Measurements from ENCODE around the gene HTR3B. TPM values are rescaled to one million over a fixed set of nuclear protein-coding genes. Genes with fewer than 3 reads are reported as not detected.

Gene HTR3B
- total RNA-seq, 1 experiment from 2014 or later = not detected

- Mint-ChIP-seq H3K4me3 (peak overlapping the region; percentile 86 to 89), H3K27ac (peak overlapping the region in 2 of 3 experiments; percentile 3 to 85; a peak in 2 of 7 replicates), H3K27me3 (ENCODE audit: low read depth) (no peaks in the 10 kb centered on the region), H3K4me1 (peaks cover 51 to 57% of the 10 kb centered on the region in 2 experiments), H3K9me3 (no peaks in the 10 kb centered on the region), H3K36me3 (ENCODE audit: insufficient read depth in 1 of 3, low read depth in 3 of 3) (peaks cover 16 to 41% (median 31%) of the 10 kb centered on the region in 3 experiments)
- no peak overlapping the region for H3K23ac ChIP-seq (ENCODE audit: insufficient read length, low read depth, low read length)
- H3K23me2 ChIP-seq (ENCODE audit: insufficient read length, low read depth, low read length, poor library complexity, severe bottlenecking) = peaks cover 10% of the 10 kb centered on the region
- H3K27ac ChIP-seq (ENCODE audit: insufficient read length, low read depth, low read length) = peak overlapping the region; percentile 37
- WGBS (ENCODE audit: extremely low coverage, insufficient read length, low lambda C conversion rate) = no CpG with 5 or more reads among the region's 19 CpGs
- peaks cover 42% of the 10 kb centered on the region for H3K79me2 ChIP-seq (ENCODE audit: insufficient read depth, low read length)
- H3K18ac ChIP-seq (ENCODE audit: insufficient read length, low read depth, low read length) = no peak overlapping the region
- H2BK5ac ChIP-seq (ENCODE audit: insufficient read length, low read length) = no peak overlapping the region
- H4K20me1 ChIP-seq (ENCODE audit: control insufficient read depth, insufficient read depth, insufficient read length) = no peaks in the 10 kb centered on the region
- H4K5ac ChIP-seq (ENCODE audit: insufficient read length, low read depth, low read length) = no peak overlapping the region
- no peak overlapping the region for H2BK12ac ChIP-seq (ENCODE audit: insufficient read length, low read depth, low read length)
- peak overlapping the region; percentile 98 for H3K4me2 ChIP-seq (ENCODE audit: insufficient read depth, insufficient read length, low read length)
- no peak for TF ChIP-seq CTCF (conservative IDR thresholded peaks at IDR 0.05)
- no peak overlapping the region for H2AK5ac ChIP-seq (ENCODE audit: insufficient read length, low read length)
- H2AFZ ChIP-seq (ENCODE audit: low read length) = no peak overlapping the region
- H3K4ac ChIP-seq (ENCODE audit: low read depth, low read length) = no peak overlapping the region
- H3K4me1 ChIP-seq (ENCODE audit: insufficient read depth, low read length) = peaks cover 6% of the 10 kb centered on the region
- H3K56ac ChIP-seq (ENCODE audit: insufficient read length, low read depth, low read length) = no peak overlapping the region
- peaks cover 6% of the 10 kb centered on the region for H3K79me1 ChIP-seq (ENCODE audit: insufficient read depth, low read depth, low read length, poor library complexity, severe bottlenecking)
- peak overlapping the region; percentile 87 for H3K9ac ChIP-seq (ENCODE audit: extremely low read depth, insufficient read length, low read length)
- DNase-seq = no peak
- H4K8ac ChIP-seq (replicated peaks; ENCODE audit: insufficient read length, low read depth, low read length) = no peak overlapping the region
- H3K14ac ChIP-seq (ENCODE audit: insufficient read depth, low read length) = no peak overlapping the region
- H2BK120ac ChIP-seq (ENCODE audit: low read depth, low read length, poor library complexity, severe bottlenecking) = no peak overlapping the region
- no peak overlapping the region for H2BK15ac ChIP-seq (ENCODE audit: low read depth, low read length)
- H2BK20ac ChIP-seq (ENCODE audit: low read depth, low read length, poor library complexity, severe bottlenecking) = no peak overlapping the region
- H3K27me3 ChIP-seq (ENCODE audit: insufficient read depth, low read length) = no peaks in the 10 kb centered on the region
- no peak overlapping the region for H4K91ac ChIP-seq (ENCODE audit: insufficient read length, low read depth, low read length)
- H3K9me3 ChIP-seq (ENCODE audit: control insufficient read depth, low read depth, low read length) = no peaks in the 10 kb centered on the region
- no peak overlapping the region for H3T11ph ChIP-seq (ENCODE audit: low read length)
These were observed 30.5 kb upstream of the HTR3B start for GRCh38 chr11:113874096-113874495.
